OCI-M1 (cell line): ENCODE data around the gene DOP1A.

Experiments used
- DNase-seq: peaks from one replicate; lab custom pipeline; 2025; lab: John Stamatoyannopoulos, UW

Gene DOP1A, protein sequence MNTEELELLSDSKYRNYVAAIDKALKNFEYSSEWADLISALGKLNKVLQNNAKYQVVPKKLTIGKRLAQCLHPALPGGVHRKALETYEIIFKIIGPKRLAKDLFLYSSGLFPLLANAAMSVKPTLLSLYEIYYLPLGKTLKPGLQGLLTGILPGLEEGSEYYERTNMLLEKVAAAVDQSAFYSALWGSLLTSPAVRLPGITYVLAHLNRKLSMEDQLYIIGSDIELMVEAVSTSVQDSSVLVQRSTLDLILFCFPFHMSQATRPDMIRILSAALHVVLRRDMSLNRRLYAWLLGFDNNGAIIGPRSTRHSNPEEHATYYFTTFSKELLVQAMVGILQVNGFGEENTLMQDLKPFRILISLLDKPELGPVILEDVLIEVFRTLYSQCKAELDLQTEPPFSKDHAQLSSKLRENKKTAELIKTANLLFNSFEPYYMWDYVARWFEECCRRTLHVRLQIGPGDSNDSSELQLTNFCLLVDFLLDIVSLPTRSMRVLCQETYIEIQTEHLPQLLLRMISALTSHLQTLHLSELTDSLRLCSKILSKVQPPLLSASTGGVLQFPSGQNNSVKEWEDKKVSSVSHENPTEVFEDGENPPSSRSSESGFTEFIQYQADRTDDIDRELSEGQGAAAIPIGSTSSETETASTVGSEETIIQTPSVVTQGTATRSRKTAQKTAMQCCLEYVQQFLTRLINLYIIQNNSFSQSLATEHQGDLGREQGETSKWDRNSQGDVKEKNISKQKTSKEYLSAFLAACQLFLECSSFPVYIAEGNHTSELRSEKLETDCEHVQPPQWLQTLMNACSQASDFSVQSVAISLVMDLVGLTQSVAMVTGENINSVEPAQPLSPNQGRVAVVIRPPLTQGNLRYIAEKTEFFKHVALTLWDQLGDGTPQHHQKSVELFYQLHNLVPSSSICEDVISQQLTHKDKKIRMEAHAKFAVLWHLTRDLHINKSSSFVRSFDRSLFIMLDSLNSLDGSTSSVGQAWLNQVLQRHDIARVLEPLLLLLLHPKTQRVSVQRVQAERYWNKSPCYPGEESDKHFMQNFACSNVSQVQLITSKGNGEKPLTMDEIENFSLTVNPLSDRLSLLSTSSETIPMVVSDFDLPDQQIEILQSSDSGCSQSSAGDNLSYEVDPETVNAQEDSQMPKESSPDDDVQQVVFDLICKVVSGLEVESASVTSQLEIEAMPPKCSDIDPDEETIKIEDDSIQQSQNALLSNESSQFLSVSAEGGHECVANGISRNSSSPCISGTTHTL (N-terminal part only)

DNA sequence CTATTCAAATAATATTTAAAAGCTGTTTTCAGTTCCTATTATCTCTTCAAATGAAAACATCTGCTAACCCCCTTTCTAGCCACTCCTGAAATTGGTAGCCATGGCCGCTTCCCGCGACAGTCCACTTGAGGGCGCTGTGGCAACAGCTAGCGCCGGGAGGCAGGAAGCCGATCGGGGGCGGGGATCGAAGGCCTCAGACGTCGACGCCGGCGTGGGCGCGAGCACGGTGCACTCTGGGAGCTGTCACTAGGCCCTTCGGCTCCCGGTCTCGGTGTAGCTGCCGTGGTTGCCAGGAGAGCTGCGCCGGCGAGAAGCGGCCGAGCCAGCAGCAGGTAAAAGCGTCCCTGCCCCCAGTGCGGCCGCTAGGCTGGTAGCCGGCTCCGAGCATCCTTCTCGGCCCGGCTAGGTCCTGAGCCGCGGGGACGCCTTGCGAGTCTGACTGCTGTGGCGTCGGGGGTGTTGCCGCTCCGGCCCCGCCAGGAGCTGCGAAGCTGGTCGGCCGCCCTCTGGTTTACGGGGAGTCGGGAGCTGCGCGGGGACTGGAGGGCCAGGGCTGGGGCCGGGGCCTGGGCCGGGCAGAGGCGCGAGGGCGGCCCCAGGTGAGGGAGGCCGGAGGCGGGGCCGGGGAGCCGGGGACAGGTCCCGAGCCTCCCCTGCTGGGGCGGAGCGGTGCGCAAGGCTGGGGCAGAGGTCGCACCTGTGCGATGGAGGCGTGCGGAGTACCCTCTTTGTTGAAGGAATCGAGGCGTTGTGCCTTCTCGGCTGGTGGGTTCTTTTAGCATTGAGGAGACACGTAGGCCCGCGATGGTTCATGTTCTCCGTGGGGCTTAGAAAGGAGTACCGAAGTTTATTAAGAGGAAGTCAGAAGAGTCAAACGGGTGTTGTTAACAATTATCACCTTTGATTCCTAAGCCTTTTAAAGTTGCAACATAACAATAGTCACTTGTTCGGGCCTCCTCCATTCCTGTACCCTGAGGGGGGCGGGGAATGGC is at the start of gene DOP1A:
Gene DOP1A, plus strand, starts transcription at position 224 of the 992 bp plus-strand sequence. CDS start 29,307 bp downstream, outside the sequence.
- DNase-seq: peak; percentile 99

DNA sequence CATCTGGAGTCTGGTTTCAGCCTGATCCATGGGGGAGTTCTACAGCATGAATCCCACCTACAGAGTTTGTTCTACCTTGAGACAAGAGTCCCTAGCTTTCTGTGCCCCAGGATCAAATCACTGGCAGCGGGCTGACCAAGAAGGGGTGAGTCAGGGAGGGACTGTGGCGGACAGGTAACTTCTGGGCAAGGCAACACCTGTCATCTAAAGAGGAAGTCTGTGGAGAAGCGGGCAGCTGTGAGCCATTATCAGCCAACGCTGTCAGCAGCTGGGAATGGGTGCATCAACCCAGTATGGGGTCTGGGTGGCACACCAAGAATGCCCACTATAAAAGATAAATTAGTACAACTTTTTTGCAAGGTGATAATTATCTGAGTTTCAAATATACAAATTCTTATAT is 47.7 kb upstream of the DOP1A start:
- DNase-seq: no peak

DNA sequence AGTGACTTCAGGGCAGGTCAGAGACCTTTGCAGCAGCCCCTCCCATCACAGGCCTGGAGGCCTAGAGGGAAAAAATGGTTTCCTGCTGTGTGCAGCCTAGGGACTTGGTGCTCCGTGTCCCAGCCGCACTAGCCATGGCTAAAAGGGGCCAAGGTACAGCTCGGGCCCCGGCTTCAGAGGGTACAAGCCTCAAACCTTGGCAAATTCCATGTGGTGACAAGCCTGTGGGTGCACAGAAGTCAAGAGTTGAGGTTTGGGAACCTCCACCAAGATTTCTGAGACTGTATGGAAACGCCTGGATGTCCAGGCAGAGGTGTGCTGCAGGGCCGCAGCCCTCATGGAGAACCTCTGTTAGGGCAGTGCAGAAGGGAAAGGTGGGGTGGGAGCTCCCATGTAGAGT is 35.8 kb upstream of the DOP1A start:
- no peak for DNase-seq

DNA sequence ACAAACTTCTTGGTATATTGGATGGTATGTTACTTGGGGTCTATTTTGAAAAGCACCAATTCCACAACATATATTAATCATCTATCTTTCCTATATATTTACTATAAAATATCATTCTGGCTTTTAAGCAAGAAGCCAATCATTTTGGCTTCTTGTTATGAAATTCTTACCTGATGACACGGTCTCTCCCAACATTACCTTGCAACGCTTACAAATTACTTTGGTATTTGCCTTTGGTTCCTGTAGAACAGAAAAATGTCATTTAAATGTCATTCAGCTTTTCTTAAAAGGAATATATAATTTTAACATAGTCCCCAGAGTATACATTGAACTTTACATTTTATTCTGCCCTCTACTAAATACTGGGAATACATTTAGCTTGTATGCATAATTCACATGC is 29.2 kb upstream of the DOP1A start:
- DNase-seq: no peak

DNA sequence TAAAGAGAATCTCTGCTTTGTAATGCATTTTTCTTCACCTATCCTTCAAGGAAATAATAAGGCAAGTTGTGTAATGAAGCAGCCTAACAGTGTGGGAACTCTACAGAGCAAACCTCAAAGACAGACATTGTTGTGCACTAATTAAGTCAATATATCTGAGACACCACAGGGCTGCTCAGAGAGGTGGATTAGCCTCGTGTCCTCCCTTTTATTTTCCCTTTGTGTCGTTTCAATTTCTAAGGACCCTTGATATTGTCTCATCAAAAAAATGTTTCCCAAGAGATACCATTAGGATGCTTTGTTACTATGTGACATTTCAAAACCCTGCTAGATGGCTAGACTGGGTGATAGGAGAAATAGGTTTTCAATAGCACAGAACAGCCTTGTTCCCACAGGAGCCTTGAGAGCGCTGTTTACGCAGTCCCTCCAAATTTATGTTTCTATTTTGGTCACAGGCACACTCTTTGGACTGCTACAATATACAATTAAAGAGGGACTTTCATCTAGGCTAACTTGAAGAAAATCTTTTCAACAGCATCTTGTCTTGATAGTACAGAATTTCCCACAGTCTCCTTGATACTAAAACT is 24.9 kb upstream of the DOP1A start:
- DNase-seq: no peak

DNA sequence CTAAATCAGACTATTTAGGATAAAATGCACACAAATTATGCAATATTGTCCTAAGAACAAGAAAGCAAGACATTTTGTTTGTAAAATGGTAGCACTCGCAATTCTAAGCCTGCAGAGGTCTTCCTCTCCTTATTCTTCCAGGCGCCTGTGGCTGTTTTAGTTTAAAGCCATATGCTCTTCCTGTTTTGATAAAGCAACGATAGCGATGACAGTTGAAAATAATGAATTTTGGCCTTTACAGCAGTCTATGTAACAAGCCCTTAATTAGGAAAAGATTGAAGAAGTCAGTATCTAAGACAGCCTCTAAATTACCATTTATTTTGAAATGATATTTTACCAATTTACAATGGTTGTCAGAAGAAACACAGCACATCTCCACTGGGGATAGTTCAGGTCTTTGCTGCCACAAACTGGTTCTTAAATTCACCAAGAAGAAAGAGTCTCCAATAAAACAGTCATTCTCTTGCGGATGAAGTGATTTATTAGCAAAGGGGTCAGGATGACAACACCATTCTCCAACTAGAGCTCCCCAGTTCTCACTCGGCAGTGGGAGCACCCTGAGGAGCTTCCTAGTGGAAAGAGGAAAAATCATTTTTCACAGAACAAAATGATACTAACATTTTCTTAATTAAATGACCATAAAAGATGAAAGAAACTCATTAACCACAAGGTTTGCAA is 23.2 kb upstream of the DOP1A start:
- DNase-seq: no peak

DNA sequence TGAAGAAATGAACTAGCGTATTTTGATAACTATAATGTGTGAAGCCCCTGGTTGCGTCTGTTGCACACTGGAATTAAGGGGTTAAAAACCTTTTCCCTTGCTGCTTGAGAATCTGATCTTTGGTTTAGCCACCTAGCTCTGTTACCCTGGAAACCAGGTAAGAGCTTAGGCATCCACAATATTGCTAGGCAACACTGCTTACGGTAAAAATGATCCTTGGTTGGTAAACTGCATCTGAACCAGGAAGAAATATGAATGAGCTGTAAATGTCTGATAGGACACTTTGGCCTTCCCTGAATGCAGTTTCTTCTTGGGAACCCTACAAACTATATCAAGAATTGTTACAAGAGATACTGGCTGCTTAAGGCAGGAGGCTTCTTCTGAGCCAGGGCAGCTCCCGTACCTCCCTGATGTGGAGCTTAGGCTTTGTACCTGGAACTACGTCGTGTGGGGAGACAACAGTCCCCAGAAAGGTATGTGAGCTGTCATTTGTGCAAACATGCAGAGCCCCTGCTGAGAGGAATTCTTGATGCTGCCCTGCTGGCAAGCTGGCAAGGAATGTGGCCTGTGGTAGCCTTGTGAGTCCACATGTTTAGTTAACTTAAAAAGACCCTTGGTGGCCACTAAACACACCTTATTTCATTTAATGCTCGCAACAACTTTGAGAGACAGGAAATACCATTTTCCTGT is 20.3 kb upstream of the DOP1A start:
- DNase-seq: no peak

DNA sequence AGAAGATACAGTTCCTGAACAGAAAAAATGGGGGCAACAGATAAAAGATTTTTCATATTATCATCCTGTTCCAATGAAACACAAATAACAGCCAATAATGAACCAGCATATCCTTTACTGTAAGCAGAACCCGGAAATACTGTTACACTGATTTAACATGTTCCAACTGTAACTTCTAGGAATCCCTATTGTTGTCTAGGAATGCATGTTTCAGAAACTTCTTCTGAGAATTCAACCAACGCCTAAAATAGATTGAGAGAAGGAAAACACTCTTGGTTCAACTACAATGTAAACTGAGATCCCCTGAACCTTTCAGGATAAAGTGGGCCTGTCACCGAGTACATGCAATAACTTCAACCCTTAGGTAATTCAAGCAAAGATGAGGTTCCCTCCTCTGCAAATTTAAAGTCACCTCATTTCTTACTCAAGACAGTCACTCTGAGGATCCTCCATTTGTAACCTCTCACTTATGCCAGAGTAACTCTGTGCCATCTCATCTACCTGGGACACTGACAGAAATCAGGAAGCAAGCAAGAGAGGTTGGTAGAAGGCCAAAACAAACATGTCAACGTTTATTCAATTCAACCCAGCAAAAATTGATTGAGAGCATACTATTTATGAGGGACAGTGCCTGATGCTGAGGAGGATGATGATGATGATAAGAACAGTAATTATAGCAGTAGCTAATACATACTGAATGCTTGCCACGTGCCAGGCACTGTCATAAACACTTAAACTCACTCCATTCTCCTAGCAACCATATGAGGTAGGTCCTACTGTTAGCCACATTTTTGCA is 15.9 kb upstream of the DOP1A start:
- DNase-seq: no peak

DNA sequence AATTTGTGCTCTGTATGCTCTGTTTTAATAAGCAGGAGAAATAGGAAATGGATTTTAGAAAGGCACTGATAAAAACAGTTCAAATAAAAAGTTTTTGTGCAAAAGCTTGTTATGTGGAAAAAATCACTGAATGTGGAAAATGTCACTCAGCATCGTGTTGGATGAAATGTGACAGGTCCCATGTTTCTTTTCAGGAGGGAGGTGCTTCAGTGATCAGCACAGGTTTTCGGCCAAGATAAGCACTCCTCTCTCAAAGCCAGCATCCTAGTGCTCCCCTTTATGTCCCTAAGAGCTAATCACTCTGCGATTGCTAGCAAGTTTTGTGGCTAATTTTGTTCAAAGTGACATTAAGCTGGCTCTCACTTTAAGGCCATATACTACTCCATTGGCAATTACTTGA is 13.8 kb upstream of the DOP1A start:
- no peak for DNase-seq

DNA sequence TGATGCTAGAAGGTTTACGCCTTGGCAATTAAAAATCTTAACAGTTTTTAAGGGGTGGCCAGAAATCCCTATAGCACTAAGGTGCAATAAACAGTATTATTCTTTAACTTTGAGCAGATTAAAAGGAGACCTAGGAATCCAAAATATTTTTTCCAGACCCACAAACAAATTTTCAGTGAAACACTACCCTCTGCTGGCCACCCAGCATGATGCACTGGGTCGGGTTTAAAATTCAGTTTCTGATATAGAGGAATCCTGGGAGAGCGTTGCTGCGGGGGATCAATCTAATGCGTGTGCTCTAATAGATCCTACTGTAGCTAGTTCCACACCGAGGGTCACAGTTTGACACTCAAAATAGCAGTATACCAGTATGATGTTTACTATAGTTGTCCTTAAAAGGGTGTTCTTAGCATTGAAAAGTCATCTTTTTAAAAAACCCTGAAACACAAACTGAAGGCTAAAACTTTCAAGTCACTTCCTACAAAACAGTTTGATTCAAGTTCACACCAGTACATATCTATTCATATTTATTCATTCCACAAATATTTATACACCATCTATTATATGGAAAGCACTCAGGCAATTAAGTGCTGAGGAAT is 12.0 kb upstream of the DOP1A start:
- peak; percentile 75 for DNase-seq

DNA sequence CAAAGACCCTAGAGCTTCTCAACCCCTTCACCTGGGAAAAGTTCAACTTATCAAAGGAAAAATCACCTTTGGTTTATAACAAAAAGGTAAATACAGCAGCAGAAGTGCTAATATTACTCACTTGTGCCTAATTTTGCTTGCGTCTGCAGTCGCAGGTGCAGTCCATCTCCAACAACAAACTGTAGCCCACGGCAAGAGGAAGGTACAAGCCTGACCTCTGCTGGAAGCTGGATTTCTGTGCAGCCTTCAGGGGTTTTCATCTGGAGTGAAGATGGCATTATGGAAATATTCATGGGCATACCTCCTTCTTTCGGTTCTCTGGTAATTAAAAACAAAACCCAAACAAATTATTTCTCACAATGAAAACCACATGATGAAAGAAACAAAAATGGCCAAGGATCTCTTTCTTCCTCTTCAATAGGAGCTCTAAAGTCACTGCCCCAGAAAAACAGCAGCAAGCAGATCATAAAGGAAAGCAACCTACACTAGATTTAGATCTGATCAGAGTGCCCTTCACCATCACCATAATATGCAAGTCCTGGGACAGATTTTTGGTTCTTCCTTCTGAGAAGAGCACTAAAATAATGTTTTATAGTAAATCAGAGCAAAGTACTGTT is 9.7 kb upstream of the DOP1A start:
- peak; percentile 73 for DNase-seq

DNA sequence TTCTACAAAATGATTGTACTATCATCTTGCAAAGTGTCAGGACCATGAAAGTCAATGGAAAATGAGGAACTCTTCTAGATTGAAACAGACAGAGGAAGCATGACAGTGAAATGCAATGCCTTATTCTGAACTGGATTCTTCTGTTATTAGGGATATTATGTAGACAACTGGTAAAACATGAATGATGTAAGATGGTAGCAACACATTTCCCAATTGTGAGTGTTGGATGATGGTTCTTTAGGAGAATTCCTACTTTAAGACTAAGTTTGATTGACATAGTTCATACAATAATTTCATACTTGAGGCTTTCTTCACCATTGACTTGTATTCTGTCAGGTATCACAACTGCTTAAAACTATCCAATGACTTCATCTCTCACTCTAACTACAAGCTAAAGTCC is 6.3 kb upstream of the DOP1A start:
- peak; percentile 23 for DNase-seq

DNA sequence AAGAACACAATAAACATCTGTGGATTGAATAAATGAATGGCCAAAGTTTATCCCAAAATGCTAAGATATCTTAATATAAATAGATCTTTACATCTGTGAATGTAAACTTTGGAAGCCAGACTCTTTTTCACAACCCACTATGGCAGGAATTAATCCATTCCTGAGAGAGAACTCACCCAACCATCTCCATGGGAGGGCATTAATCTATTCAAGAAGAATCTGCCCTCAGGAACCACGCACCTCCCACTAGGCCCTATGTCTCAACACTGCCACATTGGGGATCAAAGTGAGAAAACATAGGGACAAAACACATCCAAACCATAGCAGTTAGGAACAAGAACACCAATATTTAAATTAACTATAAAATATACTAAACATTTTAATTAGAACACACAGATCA is 5.2 kb upstream of the DOP1A start:
- no peak for DNase-seq

DNA sequence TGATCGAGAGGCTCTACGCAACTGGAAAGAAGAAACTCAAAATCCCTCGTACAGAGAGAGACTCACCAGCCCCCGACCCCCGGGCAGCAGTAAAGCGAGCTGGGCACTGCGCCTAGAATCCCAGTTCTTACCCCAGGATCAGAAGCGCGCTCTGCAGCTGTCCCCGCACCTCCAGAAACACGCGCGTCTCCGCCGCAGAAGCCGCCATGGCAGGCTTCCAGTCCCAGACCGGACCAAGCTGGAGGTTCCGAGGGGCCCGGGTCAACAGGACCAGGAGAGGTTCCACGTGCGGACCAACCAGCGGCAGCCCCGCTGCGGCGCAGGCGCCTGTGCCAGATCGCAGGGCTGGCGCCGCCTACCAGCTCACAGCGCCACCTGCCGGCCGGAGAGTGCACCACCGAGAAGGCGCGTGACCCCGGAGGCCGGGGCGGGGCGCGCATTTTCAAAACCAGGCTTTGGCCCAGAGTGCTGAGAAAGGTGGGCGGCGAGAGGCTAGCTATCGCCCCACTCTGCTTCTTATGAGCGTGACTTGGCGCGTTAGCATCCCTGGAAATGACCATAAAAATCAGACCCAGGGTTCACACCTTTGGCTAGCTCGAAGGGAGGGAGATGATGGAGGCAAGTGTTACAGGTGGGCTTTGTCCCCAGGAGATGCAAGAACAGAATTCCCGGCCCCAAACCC is 1.8 kb upstream of the DOP1A start, which contains the start of gene UBE3D:
Gene UBE3D, minus strand, starts transcription at position 331 of the 682 bp plus-strand sequence. Its CDS starts 123 bp downstream, at position 208.
- DNase-seq: peak; percentile 95

DNA sequence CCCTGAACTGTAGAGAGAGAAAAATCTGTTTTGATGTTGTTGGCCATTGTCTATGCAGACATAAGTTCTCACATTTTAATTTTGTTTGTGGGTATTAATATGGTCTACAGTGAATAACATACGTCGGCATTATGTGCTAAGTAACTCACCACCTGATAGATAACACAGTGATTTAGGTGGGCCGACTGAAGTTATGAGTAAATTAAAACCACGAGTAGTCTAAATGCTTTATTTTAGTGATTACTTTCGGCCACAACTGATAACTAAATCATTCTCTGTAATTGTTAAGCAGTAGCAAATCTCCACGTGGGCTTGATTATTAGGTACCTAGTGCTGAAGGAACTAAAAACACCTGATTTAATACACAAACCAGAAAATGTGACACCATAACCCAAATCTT is 1.1 kb downstream of the DOP1A start:
- peak; percentile 55 for DNase-seq

DNA sequence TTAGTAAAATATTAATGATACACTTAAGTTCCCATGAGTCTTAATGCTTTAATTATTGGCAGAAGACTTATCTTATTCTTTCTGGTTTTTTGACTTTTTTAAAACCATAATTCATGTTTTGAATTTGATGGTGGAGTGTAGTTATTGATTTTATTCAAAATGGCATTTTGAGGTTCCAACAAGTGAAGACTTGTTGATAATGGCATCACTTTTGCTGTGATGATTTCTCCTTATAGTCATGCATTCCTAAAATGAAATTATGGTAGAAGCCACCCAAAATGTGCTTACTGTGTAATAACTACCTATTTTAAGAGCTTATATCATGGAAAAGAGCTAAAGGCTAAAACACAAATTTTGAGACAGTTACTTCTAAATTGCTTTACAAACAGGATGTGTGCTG is 2.2 kb downstream of the DOP1A start:
- no peak for DNase-seq

DNA sequence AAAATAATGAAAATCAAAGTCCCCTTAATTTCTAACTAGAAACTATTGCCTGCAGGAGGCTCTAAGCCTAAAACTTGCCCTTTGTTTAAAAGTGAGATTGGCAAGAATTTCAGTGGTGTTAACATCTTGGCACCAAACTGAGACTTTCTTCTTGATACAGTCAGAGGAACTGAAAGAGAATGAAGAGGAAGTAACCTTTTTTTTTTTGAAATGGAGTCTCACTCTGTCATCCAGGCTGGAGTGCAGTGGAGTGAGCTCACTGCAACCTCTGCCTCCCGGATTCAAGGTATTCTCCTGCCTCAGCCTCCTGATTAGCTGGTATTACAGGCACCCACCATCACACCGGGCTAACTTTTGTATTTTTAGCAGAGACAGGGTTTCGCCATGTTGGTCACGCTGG is 3.6 kb downstream of the DOP1A start:
- peak; percentile 78 for DNase-seq
